ENCODE results near the gene CTNNA2.

The CTNNA2 gene

DNA sequence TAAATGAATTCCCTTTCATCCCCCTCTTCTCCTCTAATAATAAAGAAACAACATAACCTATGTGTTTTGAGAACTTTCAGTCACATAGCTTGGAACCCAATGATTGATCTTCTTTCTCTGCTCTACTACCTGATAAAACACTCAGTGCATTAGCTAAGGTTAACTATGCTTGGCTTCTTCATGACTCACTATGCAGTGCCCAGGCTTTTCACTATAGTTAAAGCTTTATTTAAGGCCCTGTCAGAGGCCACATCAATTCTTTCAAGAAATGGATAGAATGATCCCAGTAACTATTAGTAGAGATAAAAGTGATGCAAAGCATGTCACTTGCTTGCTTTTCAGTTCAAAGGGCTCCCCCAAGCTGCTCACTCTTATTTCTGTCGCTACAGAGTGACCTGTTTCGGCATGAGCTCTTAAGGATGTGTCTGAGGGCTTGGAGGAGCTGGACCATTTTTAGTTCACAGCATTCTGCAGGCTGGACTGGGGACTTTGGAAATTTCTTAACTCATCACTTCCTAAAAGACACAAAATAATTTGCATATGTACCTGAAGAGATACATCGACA lies 407.7 kb downstream of the CTNNA2 start:
- Histone ChIP-seq H3K79me2 (ENCODE audit: insufficient read depth, low read length) (no peaks in the 10 kb centered on the region), H3K27me3 (ENCODE audit: insufficient read depth, low read length, poor library complexity) (no peaks in the 10 kb centered on the region), H3K4me1 (ENCODE audit: insufficient read depth, low read length) (no peaks in the 10 kb centered on the region), H3K27ac (ENCODE audit: low read length) (no peak overlapping the region), H3K9me3 (ENCODE audit: insufficient read depth, low read length, severe bottlenecking) (no peaks in the 10 kb centered on the region), H3K36me3 (ENCODE audit: insufficient read depth, low read length) (no peaks in the 10 kb centered on the region), H3K4me3 (ENCODE audit: low read depth in 1 of 2, low read length in 2 of 2) (no peak overlapping the region), H2AFZ (ENCODE audit: low read depth, low read length) (no peak overlapping the region), H3K4me2 (ENCODE audit: insufficient read depth, low read length) (no peak overlapping the region), H3K9ac (ENCODE audit: low read depth, low read length) (no peak overlapping the region), H4K20me1 (ENCODE audit: insufficient read depth, low read length) (no peaks in the 10 kb centered on the region)
- DNase-seq (no peak), ATAC-seq (ENCODE audit: insufficient read depth, low read depth) (no peak)
- TF ChIP-seq, protein P1, sequence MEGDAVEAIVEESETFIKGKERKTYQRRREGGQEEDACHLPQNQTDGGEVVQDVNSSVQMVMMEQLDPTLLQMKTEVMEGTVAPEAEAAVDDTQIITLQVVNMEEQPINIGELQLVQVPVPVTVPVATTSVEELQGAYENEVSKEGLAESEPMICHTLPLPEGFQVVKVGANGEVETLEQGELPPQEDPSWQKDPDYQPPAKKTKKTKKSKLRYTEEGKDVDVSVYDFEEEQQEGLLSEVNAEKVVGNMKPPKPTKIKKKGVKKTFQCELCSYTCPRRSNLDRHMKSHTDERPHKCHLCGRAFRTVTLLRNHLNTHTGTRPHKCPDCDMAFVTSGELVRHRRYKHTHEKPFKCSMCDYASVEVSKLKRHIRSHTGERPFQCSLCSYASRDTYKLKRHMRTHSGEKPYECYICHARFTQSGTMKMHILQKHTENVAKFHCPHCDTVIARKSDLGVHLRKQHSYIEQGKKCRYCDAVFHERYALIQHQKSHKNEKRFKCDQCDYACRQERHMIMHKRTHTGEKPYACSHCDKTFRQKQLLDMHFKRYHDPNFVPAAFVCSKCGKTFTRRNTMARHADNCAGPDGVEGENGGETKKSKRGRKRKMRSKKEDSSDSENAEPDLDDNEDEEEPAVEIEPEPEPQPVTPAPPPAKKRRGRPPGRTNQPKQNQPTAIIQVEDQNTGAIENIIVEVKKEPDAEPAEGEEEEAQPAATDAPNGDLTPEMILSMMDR (IDR thresholded peaks at IDR 0.05; ENCODE audit: borderline replicate concordance, extremely low read depth, low read length, poor library complexity, severe bottlenecking), result no peak
- no peak for TF ChIP-seq EZH2 (IDR thresholded peaks at IDR 0.05; ENCODE audit: borderline replicate concordance, low read depth, low read length, severe bottlenecking)

GRCh38 chr2:79929624-79930023 lies 416.8 kb downstream of the CTNNA2 start:
- ATAC-seq (ENCODE audit: insufficient read depth, low read depth) (no peak), DNase-seq (no peak)
- Histone ChIP-seq H3K4me3 (ENCODE audit: low read depth in 1 of 2, low read length in 2 of 2) (no peak overlapping the region), H3K36me3 (ENCODE audit: insufficient read depth, low read length) (no peaks in the 10 kb centered on the region), H3K4me2 (ENCODE audit: insufficient read depth, low read length) (no peak overlapping the region), H2AFZ (ENCODE audit: low read depth, low read length) (no peak overlapping the region), H4K20me1 (ENCODE audit: insufficient read depth, low read length) (no peaks in the 10 kb centered on the region), H3K9me3 (ENCODE audit: insufficient read depth, low read length, severe bottlenecking) (no peaks in the 10 kb centered on the region), H3K27me3 (ENCODE audit: insufficient read depth, low read length, poor library complexity) (no peaks in the 10 kb centered on the region), H3K79me2 (ENCODE audit: insufficient read depth, low read length) (no peaks in the 10 kb centered on the region), H3K4me1 (ENCODE audit: insufficient read depth, low read length) (no peaks in the 10 kb centered on the region), H3K27ac (ENCODE audit: low read length) (no peak overlapping the region), H3K9ac (ENCODE audit: low read depth, low read length) (no peak overlapping the region)
- TF ChIP-seq EZH2 (IDR thresholded peaks at IDR 0.05; ENCODE audit: borderline replicate concordance, low read depth, low read length, severe bottlenecking), result no peak
- TF ChIP-seq, protein P1 (IDR thresholded peaks at IDR 0.05; ENCODE audit: borderline replicate concordance, extremely low read depth, low read length, poor library complexity, severe bottlenecking), result no peak

- no peak for TF ChIP-seq EZH2 (IDR thresholded peaks at IDR 0.05; ENCODE audit: borderline replicate concordance, low read depth, low read length, severe bottlenecking)
- TF ChIP-seq, protein P1 (IDR thresholded peaks at IDR 0.05; ENCODE audit: borderline replicate concordance, extremely low read depth, low read length, poor library complexity, severe bottlenecking), result no peak
- no peak overlapping the region for H2AFZ ChIP-seq (ENCODE audit: low read depth, low read length)
- H3K79me2 ChIP-seq (ENCODE audit: insufficient read depth, low read length), result no peaks in the 10 kb centered on the region
- no peak overlapping the region for H3K9ac ChIP-seq (ENCODE audit: low read depth, low read length)
- no peaks in the 10 kb centered on the region for H4K20me1 ChIP-seq (ENCODE audit: insufficient read depth, low read length)
- no peaks in the 10 kb centered on the region for H3K27me3 ChIP-seq (ENCODE audit: insufficient read depth, low read length, poor library complexity)
- H3K36me3 ChIP-seq (ENCODE audit: insufficient read depth, low read length), result no peaks in the 10 kb centered on the region
- H3K4me1 ChIP-seq (ENCODE audit: insufficient read depth, low read length), result no peaks in the 10 kb centered on the region
- no peak overlapping the region for H3K4me3 ChIP-seq (ENCODE audit: low read depth in 1 of 2, low read length in 2 of 2)
- no peaks in the 10 kb centered on the region for H3K9me3 ChIP-seq (ENCODE audit: insufficient read depth, low read length, severe bottlenecking)
- ATAC-seq (ENCODE audit: insufficient read depth, low read depth) (no peak), DNase-seq (no peak)
- H3K4me2 ChIP-seq (ENCODE audit: insufficient read depth, low read length), result no peak overlapping the region
- H3K27ac ChIP-seq (ENCODE audit: low read length), result no peak overlapping the region
These were observed 422.3 kb downstream of the CTNNA2 start for GRCh38 chr2:79935046-79935732.
